ENCODE data around the gene TP63. TPM values are rescaled to one million over a fixed set of nuclear protein-coding genes. Genes with fewer than 3 reads are reported as not detected.

Gene TP63
- total RNA-seq, 1 experiment from 2014 or later = not detected

DNA sequence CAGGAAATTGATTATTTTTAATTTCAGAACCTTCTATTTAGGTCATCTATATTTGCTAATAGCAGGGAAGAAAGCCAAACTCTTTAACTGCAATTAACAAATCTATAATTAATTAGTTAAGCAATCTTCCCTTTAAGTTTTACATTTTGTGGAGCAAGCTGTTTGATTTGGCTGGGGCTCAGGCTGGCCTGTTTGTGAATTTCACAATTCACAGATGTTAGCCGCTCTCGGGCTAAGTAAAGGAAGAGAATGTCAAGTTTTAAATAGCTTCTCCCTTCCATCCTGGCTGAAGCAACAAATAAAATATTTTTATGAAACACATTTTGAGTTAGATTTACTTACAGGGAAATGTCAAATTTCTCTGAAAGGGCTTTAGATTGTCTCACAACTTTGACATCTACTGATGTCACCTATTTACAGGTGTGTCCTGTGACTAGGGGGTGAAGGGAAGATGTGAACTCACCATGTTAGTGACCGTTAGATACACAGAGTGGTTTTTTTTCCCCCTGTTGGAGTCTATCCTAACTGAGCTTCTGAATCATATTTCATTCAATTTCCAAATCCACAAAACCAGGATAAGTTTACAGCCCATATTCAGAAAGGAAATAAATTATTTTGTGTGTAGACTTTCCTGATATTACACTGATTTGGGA is 1.3 kb upstream of the TP63 start:
- H3K14ac ChIP-seq (ENCODE audit: insufficient read depth, low read length) = no peak overlapping the region
- H3K23ac ChIP-seq (ENCODE audit: insufficient read length, low read depth, low read length) = no peak overlapping the region
- H3K18ac ChIP-seq (ENCODE audit: insufficient read length, low read depth, low read length) = no peak overlapping the region
- H3K9me3 ChIP-seq (ENCODE audit: control insufficient read depth, low read depth, low read length) = no peaks in the 10 kb centered on the region
- H4K8ac ChIP-seq (replicated peaks; ENCODE audit: insufficient read length, low read depth, low read length) = no peak overlapping the region
- no peak overlapping the region for H3K27ac ChIP-seq (ENCODE audit: insufficient read length, low read depth, low read length)
- no peak overlapping the region for H3K4ac ChIP-seq (ENCODE audit: low read depth, low read length)
- no peak overlapping the region for H2BK120ac ChIP-seq (ENCODE audit: low read depth, low read length, poor library complexity, severe bottlenecking)
- TF ChIP-seq CTCF (conservative IDR thresholded peaks at IDR 0.05) = no peak
- H3K27ac Mint-ChIP-seq = no peak overlapping the region
- no peak overlapping the region for H2BK5ac ChIP-seq (ENCODE audit: insufficient read length, low read length)
- no peak overlapping the region for H3K9ac ChIP-seq (ENCODE audit: extremely low read depth, insufficient read length, low read length)
- H2AK5ac ChIP-seq (ENCODE audit: insufficient read length, low read length) = no peak overlapping the region
- H4K5ac ChIP-seq (ENCODE audit: insufficient read length, low read depth, low read length) = no peak overlapping the region
- no peaks in the 10 kb centered on the region for H3K27me3 ChIP-seq (ENCODE audit: insufficient read depth, low read length)
- H3K4me3 Mint-ChIP-seq = no peak overlapping the region
- no peaks in the 10 kb centered on the region for H3K79me1 ChIP-seq (ENCODE audit: insufficient read depth, low read depth, low read length, poor library complexity, severe bottlenecking)
- peaks cover 7 to 13% of the 10 kb centered on the region in 2 experiments for H3K4me1 Mint-ChIP-seq
- H2BK15ac ChIP-seq (ENCODE audit: low read depth, low read length) = no peak overlapping the region
- no peak for DNase-seq
- no peak overlapping the region for H2AFZ ChIP-seq (ENCODE audit: low read length)
- no peaks in the 10 kb centered on the region for H3K36me3 Mint-ChIP-seq (ENCODE audit: insufficient read depth in 1 of 3, low read depth in 3 of 3)
- H3T11ph ChIP-seq (ENCODE audit: low read length) = no peak overlapping the region
- WGBS (ENCODE audit: extremely low coverage, insufficient read length, low lambda C conversion rate) = no CpG with 5 or more reads among the region's 3 CpGs
- no peak overlapping the region for H2BK20ac ChIP-seq (ENCODE audit: low read depth, low read length, poor library complexity, severe bottlenecking)
- no peaks in the 10 kb centered on the region; the same call in 1 of the 2 replicates for H3K27me3 Mint-ChIP-seq (ENCODE audit: low read depth)
- no peaks in the 10 kb centered on the region for H3K79me2 ChIP-seq (ENCODE audit: insufficient read depth, low read length)
- H2BK12ac ChIP-seq (ENCODE audit: insufficient read length, low read depth, low read length) = no peak overlapping the region
- H3K23me2 ChIP-seq (ENCODE audit: insufficient read length, low read depth, low read length, poor library complexity, severe bottlenecking) = no peaks in the 10 kb centered on the region
- H3K4me1 ChIP-seq (ENCODE audit: insufficient read depth, low read length) = no peaks in the 10 kb centered on the region
- H3K9me3 Mint-ChIP-seq = no peaks in the 10 kb centered on the region
- no peak overlapping the region for H3K4me2 ChIP-seq (ENCODE audit: insufficient read depth, insufficient read length, low read length)
- no peaks in the 10 kb centered on the region for H4K20me1 ChIP-seq (ENCODE audit: control insufficient read depth, insufficient read depth, insufficient read length)
- no peak overlapping the region for H3K56ac ChIP-seq (ENCODE audit: insufficient read length, low read depth, low read length)
- H4K91ac ChIP-seq (ENCODE audit: insufficient read length, low read depth, low read length) = no peak overlapping the region

Data from H9 (cell line).